GM21825 (cell line): Measurements from ENCODE around the gene KCTD16.

ENCODE experiments used
- ATAC-seq: cut with Tn5 transposase; IDR thresholded peaks from one replicate; pipeline ENCODE4 v1.9.1; 2021; ENCODE audit warnings: mild to moderate bottlenecking, moderate library complexity; ENCODE audit not compliant: unreplicated experiment

KCTD16 gene

GRCh38 chr5:144393641-144394435, 223.2 kb downstream of the KCTD16 start:
- ATAC-seq = no peak

- no peak for ATAC-seq
Observed at GRCh38 chr5:144395704-144396103, 225.0 kb downstream of the KCTD16 start.

GRCh38 chr5:144403058-144403457, 232.4 kb downstream of the KCTD16 start:
- no peak for ATAC-seq

GRCh38 chr5:144403817-144404420, 233.2 kb downstream of the KCTD16 start:
- ATAC-seq = no peak

GRCh38 chr5:144404672-144405071, 234.0 kb downstream of the KCTD16 start:
- ATAC-seq = no peak

GRCh38 chr5:144405991-144406390, 235.3 kb downstream of the KCTD16 start:
- no peak for ATAC-seq

- no peak for ATAC-seq
Observed at GRCh38 chr5:144406442-144406841, 235.8 kb downstream of the KCTD16 start.

- no peak for ATAC-seq
Observed at GRCh38 chr5:144414202-144415029, 243.7 kb downstream of the KCTD16 start.

GRCh38 chr5:144416196-144416595, 245.5 kb downstream of the KCTD16 start:
- ATAC-seq = no peak

GRCh38 chr5:144418719-144419118, 248.0 kb downstream of the KCTD16 start:
- no peak for ATAC-seq

- ATAC-seq = no peak
Observed at GRCh38 chr5:144421411-144421810, 250.7 kb downstream of the KCTD16 start.

- no peak for ATAC-seq
Observed at GRCh38 chr5:144422018-144422727, 251.5 kb downstream of the KCTD16 start.

GRCh38 chr5:144427866-144428265, 257.2 kb downstream of the KCTD16 start:
- no peak for ATAC-seq

GRCh38 chr5:144428326-144428725, 257.7 kb downstream of the KCTD16 start:
- no peak for ATAC-seq

GRCh38 chr5:144429405-144429804, 258.7 kb downstream of the KCTD16 start:
- ATAC-seq = no peak

GRCh38 chr5:144429905-144430304, 259.2 kb downstream of the KCTD16 start:
- no peak for ATAC-seq

GRCh38 chr5:144433140-144433822, 262.6 kb downstream of the KCTD16 start:
- no peak for ATAC-seq

GRCh38 chr5:144433893-144434292, 263.2 kb downstream of the KCTD16 start:
- no peak for ATAC-seq

GRCh38 chr5:144436007-144436406, 265.3 kb downstream of the KCTD16 start:
- no peak for ATAC-seq

GRCh38 chr5:144438237-144438636, 267.6 kb downstream of the KCTD16 start:
- ATAC-seq = no peak
